Psoas muscle (tissue), 8 donors: ENCODE measurements around the gene ARL15. TPM values are rescaled to one million over a fixed set of nuclear protein-coding genes. Genes with fewer than 3 reads are reported as not detected.
A peak's percentile ranks its signal among the peaks of the same experiment; 100 is the strongest.

ENCODE experiments used
- ATAC-seq, 4 donors: fragments of 200-7000 bp; cut with Tn5 transposase; one replicate each; pipeline ENCODE4 v1.9.1; 2020; ENCODE audit warnings: moderate library complexity in 3 of 4, mild to moderate bottlenecking in 2 of 4
- DNase-seq, 2 donors: peaks; one replicate each; pipeline ENCODE4 v3.0.0-alpha.2; 2020
- H3K27ac ChIP-seq: fragments of 200-600 bp; one replicate; pipeline ENCODE4 v1.8.0; 2022
- H3K27me3 ChIP-seq, 3 donors: fragments of 200-600 bp in 1 of 3; one replicate each; pipeline versions ENCODE4 v1.6.1 to v1.8.0; 2013 to 2022; ENCODE audit warnings: low read length in 2 of 3, mild to moderate bottlenecking in 2 of 3, moderate library complexity in 1 of 3; ENCODE audit not compliant: insufficient read depth in 3 of 3
- H3K36me3 ChIP-seq, 2 donors: fragments of 200-600 bp in 1 of 2; one replicate each; pipeline versions ENCODE4 v1.6.1 to v1.8.0; 2013 to 2022; ENCODE audit warnings: low read depth in 1 of 2, mild to moderate bottlenecking in 1 of 2, moderate library complexity in 1 of 2; ENCODE audit not compliant: insufficient read depth in 1 of 2
- H3K4me1 ChIP-seq: fragments of 200-600 bp; one replicate; pipeline ENCODE4 v1.8.0; 2022
- H3K4me3 ChIP-seq: fragments of 200-600 bp; one replicate; pipeline ENCODE4 v1.8.0; 2022; ENCODE audit warnings: mild to moderate bottlenecking
- H3K9me3 ChIP-seq: fragments of 200-600 bp; one replicate; pipeline ENCODE4 v1.8.0; 2022
- CTCF ChIP-seq: fragments of 200-600 bp; IDR thresholded peaks from one replicate; pipeline ENCODE4 v1.8.0; 2022; ENCODE audit warnings: antibody characterized with exemption
- WGBS, 3 donors: extraction: QIAGEN DNeasy Blood & Tissue Kit; methylation state at CpG; one replicate each; pipeline versions ENCODE4 v1.1.6 to v1.1.7; 2013; 5-methylcytosine and 5-hydroxymethylcytosine counted together
- intact Hi-C, 2 donors: fragments of 100-400 bp; cut with DNase I; formaldehyde crosslinking; loops; one replicate each; pipeline versions ENCODE4 v1.11.0 to v1.14.2; 2022
- polyA plus RNA-seq, 3 donors: library from polyadenylated mRNA; stranded (reverse); fragments of 200-250 nt; gene quantifications; one replicate each; pipeline ENCODE4 v1.2.3, GENCODE V29; 2013
- total RNA-seq, 4 donors: library from RNA; stranded (reverse); fragmentation: NEBNext Ultra II Directional in 2 of 4; extraction: Animal tissue kit (Norgen Biotek cat#: 25700) in 2 of 4; gene quantifications; one replicate each; pipeline versions ENCODE4 v1.2.1 to v1.2.4, GENCODE V29; 2021 to 2023
- donor health status: healthy with polysubstance abuse.
- donor health status: DM: no; HTN: no; CAD: no; lungs with moderate emphysema.
- donor health status: Bipolar disorder and iron deficiency.
- donor health status: healthy.
- donor health status: DM: yes; HTN: yes; CAD: no.
- donor health status: DM: no; HTN: no; CAD: no.
- donor health status: DM: no; HTN: no; CAD: no.
- donor health status: DM: yes; HTN: yes; CAD: no.

The ARL15 gene
- total and polyA plus RNA-seq, 7 donors: 2.5 to 8.9 (median 4.6) TPM

- no peaks in the 10 kb centered on the region for H3K27me3 ChIP-seq
- 84 to 89% (median 87%) methylated on average over 4 of the region's 4 CpGs for WGBS, 3 donors
- intact Hi-C loops: no loop called here
- H3K9me3 ChIP-seq: no peaks in the 10 kb centered on the region
- peaks cover 7% of the 10 kb centered on the region for H3K4me1 ChIP-seq
- no peak for DNase-seq
- no peak overlapping the region for H3K27ac ChIP-seq
- no peaks in the 10 kb centered on the region for H3K36me3 ChIP-seq
- ATAC-seq: no peak
- TF ChIP-seq CTCF: no peak
- no peak overlapping the region for H3K4me3 ChIP-seq
These were observed 4.6 kb downstream of the ARL15 start for GRCh38 chr5:54305737-54306136.

- 89 to 94% (median 91%) methylated on average over 2 of the region's 2 CpGs for WGBS, 3 donors
- H3K27ac ChIP-seq: no peak overlapping the region
- ATAC-seq: no peak
- H3K27me3 ChIP-seq: no peaks in the 10 kb centered on the region
- H3K9me3 ChIP-seq: no peaks in the 10 kb centered on the region
- no peak overlapping the region for H3K4me3 ChIP-seq
- H3K4me1 ChIP-seq: peaks cover 6% of the 10 kb centered on the region
- no peak for TF ChIP-seq CTCF
- no peaks in the 10 kb centered on the region for H3K36me3 ChIP-seq
- intact Hi-C loops: no loop called here
- no peak for DNase-seq
These were observed 6.3 kb downstream of the ARL15 start for GRCh38 chr5:54304040-54304439.

- WGBS, 3 donors: 88 to 91% (median 88%) methylated on average over 5 of the region's 5 CpGs
- Histone ChIP-seq H3K9me3 (no peaks in the 10 kb centered on the region), H3K27ac (no peak overlapping the region), H3K36me3 (no peaks in the 10 kb centered on the region), H3K4me1 (no peaks in the 10 kb centered on the region), H3K27me3 (no peaks in the 10 kb centered on the region), H3K4me3 (no peak overlapping the region)
- intact Hi-C loops: no loop called here
- TF ChIP-seq CTCF: no peak
- DNase-seq: no peak
- ATAC-seq: peak in 1 of 4 donors; percentile 59
These were observed 8.1 kb downstream of the ARL15 start for GRCh38 chr5:54302267-54302687.

DNA sequence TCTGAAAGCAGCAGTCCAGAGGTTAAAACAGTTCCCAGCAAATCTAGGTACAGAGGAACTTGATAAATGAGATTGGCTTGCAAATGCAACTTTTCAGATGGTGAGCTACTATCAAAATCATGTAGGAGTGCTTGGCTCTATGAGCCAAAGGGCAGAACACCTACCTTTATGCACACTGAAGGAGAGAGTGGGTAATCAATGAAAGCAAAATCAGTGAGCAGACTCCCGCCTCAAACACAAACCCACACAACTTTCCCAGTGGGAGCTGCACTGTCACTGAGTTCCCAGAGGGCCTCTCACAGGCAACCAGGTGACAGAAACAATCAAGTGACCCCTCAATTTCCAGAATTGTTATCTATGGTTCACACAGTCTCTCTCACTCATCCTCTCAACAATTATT is 8.5 kb downstream of the ARL15 start:
- no peak for TF ChIP-seq CTCF
- Histone ChIP-seq H3K36me3 (no peaks in the 10 kb centered on the region), H3K27me3 (no peaks in the 10 kb centered on the region), H3K4me3 (no peak overlapping the region), H3K9me3 (no peaks in the 10 kb centered on the region), H3K4me1 (no peaks in the 10 kb centered on the region), H3K27ac (no peak overlapping the region)
- ATAC-seq (no peak), DNase-seq (no peak)
- intact Hi-C loops: no loop called here
- 94 to 100% (median 94%) methylated on average over 1 of the region's 1 CpG for WGBS, 3 donors

GRCh38 chr5:54301220-54301619 is 9.2 kb downstream of the ARL15 start:
- H3K4me3 ChIP-seq: no peak overlapping the region
- H3K27ac ChIP-seq: no peak overlapping the region
- peaks cover 6% of the 10 kb centered on the region for H3K4me1 ChIP-seq
- no peak for TF ChIP-seq CTCF
- no peaks in the 10 kb centered on the region for H3K36me3 ChIP-seq
- H3K9me3 ChIP-seq: no peaks in the 10 kb centered on the region
- intact Hi-C loops: no loop called here
- 61 to 83% (median 64%) methylated on average over 2 of the region's 2 CpGs for WGBS, 3 donors
- ATAC-seq (no peak), DNase-seq (no peak)
- no peaks in the 10 kb centered on the region for H3K27me3 ChIP-seq
